Measurements from ENCODE around the gene INKA1.

The INKA1 gene

DNA sequence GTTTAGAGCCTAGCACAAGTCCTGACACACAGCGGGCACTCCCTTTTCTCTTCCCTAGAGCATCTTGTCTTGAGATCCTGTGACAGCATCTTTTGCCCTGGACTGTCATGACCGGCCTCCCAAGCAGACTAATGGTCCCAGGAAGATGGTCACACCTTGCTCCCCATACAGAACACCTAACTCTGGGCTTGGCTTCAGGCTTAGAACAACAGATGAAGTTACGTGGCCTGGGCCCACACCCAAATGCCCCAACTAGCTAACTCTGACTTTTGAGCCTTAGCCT is 15.9 kb upstream of the INKA1 start:
- no peak for DNase-seq

- no peak for DNase-seq
These were observed 15.5 kb upstream of the INKA1 start for GRCh38 chr3:49787536-49787935.

GRCh38 chr3:49788056-49788455 is 15.0 kb upstream of the INKA1 start:
- DNase-seq: no peak

DNA sequence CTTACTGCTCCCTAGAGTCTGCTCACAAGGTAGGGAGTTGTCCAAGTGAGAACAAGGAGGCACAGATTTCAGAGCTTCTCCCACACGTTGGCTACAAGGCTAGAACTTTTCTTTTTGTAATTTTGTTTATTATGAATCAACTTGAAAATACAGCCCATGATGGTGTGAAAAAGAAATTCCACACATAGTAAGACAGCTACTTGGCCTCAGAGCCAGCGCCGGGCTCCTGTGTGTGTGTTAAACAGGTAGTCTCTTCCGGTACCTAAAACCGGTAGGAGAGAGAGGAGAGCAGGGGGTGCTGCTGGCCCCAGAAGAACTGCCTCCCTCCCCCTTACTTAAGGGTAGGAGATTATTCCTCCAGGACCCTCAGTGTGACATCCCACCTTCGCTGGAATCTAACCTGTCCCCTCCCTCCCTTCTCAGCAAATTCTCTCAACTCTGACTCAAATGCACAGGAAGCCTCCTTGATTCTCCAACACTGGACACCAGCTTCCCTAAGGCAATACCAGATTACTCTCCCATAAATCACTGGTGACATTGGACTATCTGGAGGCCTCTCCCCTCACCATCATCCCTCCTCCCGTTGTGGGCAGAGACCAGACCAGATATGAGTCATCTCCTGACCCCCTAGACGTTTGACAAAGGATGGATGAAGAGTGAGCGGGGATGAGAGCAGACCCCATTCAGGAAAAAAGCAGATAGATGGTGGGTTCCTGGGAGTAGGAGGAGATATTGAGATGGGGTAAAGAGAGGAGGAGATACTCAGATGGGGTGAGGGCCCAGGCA is 12.2 kb upstream of the INKA1 start:
- DNase-seq: no peak

DNA sequence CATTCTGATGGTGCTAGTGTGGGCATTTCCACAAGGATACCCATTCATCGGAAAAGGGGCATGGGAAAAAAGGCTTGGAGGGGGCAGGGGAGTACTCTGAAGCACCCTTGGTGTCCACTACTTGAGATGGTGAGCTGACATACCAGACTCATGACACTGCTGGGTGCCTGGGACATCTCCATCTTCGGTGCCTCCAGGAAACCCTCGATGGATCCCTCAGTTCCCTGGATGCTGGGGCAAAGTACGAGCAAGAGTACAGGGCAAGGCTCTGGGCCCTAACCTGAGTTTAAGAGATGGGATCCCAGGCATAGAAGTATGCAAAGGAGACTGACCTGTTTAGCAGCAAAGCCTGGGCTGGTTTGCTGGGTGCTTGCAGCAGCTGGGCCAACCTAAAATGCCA is 11.5 kb upstream of the INKA1 start:
- no peak for DNase-seq

DNA sequence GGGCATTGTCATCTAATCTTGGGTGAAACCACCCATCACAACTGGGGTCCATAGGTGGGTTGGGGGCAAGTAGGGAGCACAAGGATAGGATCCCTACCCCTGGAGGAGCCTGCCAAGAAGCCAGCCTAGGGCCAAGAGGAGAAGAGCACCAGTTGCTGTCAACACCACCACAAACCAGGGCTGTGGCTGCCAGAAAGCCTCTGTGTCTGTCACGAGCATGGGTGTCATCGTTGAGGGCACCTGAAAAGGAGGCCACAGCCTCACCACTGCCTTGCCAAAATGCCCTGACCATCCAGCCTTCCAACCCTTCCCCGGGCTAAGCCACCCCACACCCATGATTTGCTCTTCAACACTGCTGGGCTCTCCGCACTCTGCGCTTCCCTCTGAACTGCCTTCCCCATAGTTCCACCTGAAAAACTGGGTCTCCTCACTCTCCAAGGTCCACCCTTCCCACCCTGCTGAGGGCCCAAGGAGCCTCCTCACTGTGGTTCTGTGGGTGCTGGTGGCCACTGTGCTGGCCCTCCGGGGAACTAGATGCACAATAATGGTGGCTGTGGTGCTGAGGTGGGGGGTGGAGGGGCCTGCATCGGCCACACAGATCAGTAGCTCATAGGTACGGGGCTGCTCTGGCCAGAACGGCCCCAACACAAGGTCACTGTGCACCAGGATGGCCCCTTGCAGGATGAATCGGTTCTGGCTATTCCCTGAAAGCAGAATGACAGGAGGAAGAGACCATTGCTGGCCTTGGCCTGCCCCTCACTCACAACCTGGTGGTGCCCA is 10.5 kb upstream of the INKA1 start:
- DNase-seq: no peak

DNA sequence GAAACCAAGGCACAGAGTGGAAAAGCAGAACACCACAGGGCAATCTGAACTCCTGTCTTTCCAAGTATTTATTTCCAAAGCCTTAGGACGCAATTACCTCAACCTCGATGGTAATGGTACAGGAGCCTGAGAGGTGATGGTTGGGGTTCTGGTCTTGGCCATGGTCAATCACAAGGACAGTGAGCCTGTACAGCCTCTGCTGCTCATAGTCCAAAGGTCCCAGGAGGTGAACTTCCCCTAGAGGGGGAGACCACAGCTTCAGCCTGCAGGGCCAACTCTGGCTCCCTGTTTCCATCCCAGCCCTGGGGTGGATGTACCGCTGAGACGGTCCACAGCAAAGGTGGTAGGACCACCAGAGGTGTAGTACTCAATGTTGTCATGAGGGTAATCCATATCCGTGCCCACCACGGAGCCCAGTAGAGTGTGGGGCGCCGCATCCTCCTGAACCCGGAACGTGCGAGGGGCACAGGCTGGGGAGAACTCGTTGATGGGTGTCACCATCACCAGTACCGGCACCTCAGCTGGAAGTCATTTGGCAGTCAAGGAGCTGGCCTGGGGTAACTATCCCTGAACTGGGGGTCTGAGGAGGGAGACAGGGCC is 9.5 kb upstream of the INKA1 start:
- no peak for DNase-seq

GRCh38 chr3:49794431-49794830 is 8.6 kb upstream of the INKA1 start:
- DNase-seq: no peak

GRCh38 chr3:49794926-49795905 is 7.8 kb upstream of the INKA1 start:
- no peak for DNase-seq

- DNase-seq: no peak
These were observed 4.0 kb upstream of the INKA1 start for GRCh38 chr3:49799105-49799504.

DNA sequence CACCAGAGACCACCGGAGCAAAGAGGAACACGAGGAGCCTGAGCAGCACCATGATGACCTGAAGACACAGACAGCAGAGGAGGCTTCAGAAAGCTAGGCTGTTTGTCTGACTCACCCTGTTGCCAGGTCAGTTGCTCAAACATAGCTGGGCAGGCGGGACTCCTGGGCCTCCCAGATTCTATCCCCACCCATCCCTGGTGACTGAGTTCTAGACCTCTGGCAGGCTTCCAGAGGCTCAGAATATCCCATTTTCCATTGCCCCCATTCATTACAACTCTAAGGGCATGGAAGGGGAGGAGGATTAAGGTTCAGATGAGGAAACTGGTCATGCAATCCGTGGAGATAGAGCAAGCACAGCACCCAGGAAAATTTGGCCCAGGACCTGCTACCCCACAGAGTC is 3.3 kb upstream of the INKA1 start, which contains the start of gene CDHR4:
Gene CDHR4 (minus strand): TSS at position 113 of the 400 bp plus-strand sequence. CDS start 61 bp downstream, at position 52.
- peak; percentile 55 for DNase-seq

- DNase-seq: no peak
These were observed 1.9 kb upstream of the INKA1 start for GRCh38 chr3:49801160-49801559.

DNA sequence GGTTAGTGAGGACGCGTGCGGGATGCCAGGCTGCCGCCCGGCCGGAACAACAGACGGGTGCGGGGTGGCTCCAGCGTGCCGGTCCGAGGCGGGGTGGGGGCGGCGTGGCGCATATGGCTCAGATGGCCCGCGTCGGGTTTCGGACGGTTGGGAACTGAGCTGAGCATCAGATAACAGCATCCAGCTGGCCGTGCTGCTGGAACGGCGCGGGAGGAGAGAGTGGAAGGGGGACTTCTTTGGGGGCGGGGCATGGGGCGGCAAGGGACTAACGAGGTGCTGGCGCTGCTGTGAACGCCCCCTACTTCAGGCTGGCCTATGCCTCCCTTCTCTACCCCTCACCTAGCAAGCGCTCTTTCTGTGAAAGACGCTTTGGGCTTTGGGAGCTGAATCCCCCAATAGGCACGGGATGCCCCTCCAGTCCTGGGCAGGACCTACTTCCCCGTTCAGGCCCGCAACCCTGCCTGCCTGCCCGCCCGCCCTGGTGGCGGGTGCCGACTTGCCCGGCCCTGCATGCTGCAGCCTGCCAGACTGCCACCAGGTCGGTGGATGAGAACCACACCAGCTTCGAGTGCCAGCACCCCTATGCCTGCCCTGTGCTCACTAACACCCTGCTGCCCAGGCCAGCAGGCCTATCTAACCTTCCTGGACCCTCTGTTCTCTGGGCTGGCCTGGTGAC is 542 bp downstream of the INKA1 start:
- DNase-seq: peak; percentile 20

DNA sequence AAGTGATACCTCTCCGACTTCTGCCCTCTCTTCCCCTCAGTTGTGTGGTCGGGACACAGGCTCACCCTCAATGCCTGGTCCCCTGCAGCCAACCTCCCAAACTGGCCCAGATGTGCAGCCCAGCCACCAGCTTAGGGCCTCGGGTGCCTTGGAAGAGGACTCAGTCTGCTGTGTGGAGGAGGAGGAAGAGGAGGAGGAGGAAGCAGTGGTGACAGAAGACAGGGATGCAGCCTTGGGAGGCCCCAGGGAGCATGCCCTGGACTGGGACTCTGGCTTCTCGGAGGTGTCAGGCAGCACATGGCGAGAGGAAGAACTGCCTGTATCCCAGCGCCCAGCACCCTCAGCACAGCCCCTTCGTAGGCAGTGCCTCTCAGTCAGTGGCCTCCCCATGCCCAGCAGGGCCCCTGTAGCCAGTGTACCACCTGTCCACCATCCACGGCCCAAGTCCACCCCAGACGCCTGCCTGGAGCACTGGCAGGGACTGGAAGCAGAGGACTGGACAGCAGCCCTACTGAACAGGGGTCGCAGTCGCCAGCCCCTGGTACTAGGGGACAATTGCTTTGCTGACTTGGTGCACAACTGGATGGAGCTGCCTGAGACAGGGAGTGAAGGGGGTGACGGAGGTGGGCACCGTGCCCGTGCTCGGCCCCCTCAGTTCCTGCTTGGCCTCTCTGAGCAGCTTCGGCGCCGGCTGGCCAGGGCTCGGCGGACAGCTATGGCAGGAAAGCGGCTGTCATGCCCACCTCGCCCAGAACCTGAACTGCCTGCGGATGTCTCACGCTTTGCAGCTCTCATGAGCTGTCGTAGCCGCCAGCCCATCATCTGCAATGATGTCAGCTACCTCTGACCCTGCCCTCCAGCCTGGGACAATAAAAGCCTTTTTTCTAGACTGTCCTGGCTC is 1.3 kb downstream of the INKA1 start:
- peak; percentile 28 for DNase-seq

GRCh38 chr3:49805367-49805782 is 2.3 kb downstream of the INKA1 start:
- peak; percentile 73 for DNase-seq

DNA sequence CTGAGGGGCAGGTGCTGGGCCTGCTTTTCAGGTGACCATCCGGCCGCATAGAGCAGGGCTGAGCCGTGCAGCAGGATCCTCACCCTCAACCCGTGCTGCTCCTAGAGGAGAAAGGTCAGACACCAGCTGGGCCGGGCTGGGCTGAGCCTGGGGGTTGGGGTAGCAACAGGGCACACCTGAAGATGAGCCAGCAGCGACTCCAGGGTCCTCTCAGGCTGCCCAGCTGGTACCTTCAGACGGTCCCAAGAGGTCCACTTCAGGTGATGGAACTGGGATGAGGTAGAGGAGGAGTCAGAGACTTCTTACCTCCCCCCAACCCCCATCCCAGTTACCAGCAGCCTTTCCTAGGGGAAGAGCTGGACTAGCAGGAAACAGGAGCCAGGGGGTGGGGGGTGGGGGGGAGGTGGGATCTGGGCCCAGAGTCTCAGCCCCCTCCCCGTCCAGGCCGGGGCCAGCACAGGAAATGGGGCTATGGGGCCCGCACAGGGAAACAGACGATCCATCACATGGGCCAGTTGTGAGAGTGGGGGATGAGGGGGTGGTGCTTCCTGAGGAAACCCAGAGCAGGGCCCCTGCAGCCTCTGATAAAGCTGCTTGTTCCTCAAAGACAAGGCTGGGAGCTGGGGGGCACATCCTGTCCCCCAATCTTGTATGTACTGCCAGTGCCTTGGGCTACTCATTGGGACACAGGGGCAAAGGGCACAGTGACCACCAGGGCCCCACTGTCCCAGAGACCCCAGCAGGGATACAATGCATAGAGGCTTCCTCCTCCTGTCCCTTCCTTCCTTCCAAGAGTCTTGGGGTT is 3.0 kb downstream of the INKA1 start:
- no peak for DNase-seq

GRCh38 chr3:49806850-49807249 is 3.8 kb downstream of the INKA1 start:
- no peak for DNase-seq

DNA sequence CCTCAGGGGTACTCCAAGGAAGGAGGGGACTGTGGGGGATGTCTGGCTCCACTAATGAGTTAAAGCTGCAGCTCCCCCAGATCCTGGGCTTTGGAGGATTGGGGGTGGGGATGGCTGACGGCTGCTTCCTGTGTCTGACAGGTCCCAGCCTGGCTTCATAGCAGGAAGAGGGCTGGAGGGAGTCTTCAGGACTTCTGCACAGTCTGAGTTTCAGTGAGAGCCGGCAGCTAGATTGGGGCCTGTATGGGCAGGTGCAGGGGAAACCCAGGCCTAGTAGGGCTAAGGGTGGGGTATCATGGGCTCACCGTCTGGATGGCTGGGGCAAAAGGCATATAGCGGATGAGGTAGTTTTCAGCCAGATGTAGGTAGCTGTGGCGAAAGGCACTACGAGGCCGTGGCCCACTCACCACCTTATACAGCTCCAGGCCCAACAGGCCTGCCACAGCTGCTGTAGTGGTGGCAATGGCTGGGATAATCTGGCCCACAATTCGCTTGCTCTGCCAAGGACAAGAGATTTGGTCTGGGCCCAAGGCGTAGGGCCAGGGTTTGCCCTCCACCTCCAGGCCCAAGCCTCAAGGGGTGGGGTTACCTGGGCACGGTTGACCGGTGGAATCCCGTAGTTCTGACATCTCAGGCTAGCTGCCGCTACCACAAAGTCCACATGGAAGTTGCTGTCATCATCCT is 4.5 kb downstream of the INKA1 start:
- DNase-seq: no peak

- DNase-seq: no peak
These were observed 9.9 kb downstream of the INKA1 start for GRCh38 chr3:49812916-49813496.
